Lung (tissue), 14 donors: Measurements from ENCODE around the gene SERF1B. TPM values are rescaled to one million over a fixed set of nuclear protein-coding genes. Genes with fewer than 3 reads are reported as not detected.
A peak's percentile ranks its signal among the peaks of the same experiment; 100 is the strongest.
"Not testable (repeated sequence)": the region's sequence is repeated elsewhere in the genome, so short reads cannot be mapped to it uniquely, and the experiment has no call there.

Experiments
- ATAC-seq: fragments of 200-7000 bp; cut with Tn5 transposase; one replicate; pipeline ENCODE4 v1.9.1; 2020; ENCODE audit warnings: moderate number of reproducible peaks; ENCODE audit not compliant: insufficient read depth, low FRiP score
- DNase-seq, 3 donors: peaks; one replicate each; pipeline ENCODE4 v3.0.0-alpha.2; 2013 to 2017
- H3K27ac ChIP-seq, 2 donors: one replicate each; pipeline ENCODE4 v1.5.1; 2013; ENCODE audit warnings: mild to moderate bottlenecking in 2 of 2, moderate library complexity in 2 of 2, control low read depth in 1 of 2, inconsistent platforms in 1 of 2, low read depth in 1 of 2, low read length in 1 of 2
- H3K27me3 ChIP-seq, 3 donors: one replicate each; pipeline ENCODE4 v1.5.1; 2013; ENCODE audit warnings: low read length in 2 of 3; ENCODE audit not compliant: control insufficient read depth in 3 of 3, insufficient read depth in 3 of 3
- H3K36me3 ChIP-seq, 4 donors: one replicate each; pipeline ENCODE4 v1.5.1; 2013; ENCODE audit warnings: low read length in 4 of 4, mild to moderate bottlenecking in 1 of 4, moderate library complexity in 1 of 4; ENCODE audit not compliant: control insufficient read depth in 4 of 4, insufficient read depth in 4 of 4
- H3K4me1 ChIP-seq, 5 donors: one replicate each; pipeline ENCODE4 v1.5.1; 2013; ENCODE audit warnings: low read length in 5 of 5, mild to moderate bottlenecking in 2 of 5, moderate library complexity in 1 of 5; ENCODE audit not compliant: control insufficient read depth in 5 of 5, insufficient read depth in 5 of 5
- H3K4me3 ChIP-seq: one replicate; pipeline ENCODE4 v1.5.1; 2013; ENCODE audit warnings: mild to moderate bottlenecking, control low read depth, moderate library complexity
- H3K9ac ChIP-seq, 2 donors: one replicate each; pipeline ENCODE4 v1.5.1; 2013; ENCODE audit warnings: low read length in 2 of 2, control low read depth in 1 of 2; ENCODE audit not compliant: insufficient read depth in 1 of 2
- H3K9me3 ChIP-seq, 4 donors: one replicate each; pipeline ENCODE4 v1.5.1; 2013; ENCODE audit warnings: low read length in 3 of 4, mild to moderate bottlenecking in 1 of 4, moderate library complexity in 1 of 4; ENCODE audit not compliant: control insufficient read depth in 4 of 4, insufficient read depth in 3 of 4
- WGBS, 2 donors: extraction: QIAGEN DNeasy Blood & Tissue Kit; methylation state at CpG; one replicate each; pipeline ENCODE4 v1.1.7; 2013; 5-methylcytosine and 5-hydroxymethylcytosine counted together
- long read RNA-seq, 5 donors: transcript quantifications; one replicate each; lab custom pipeline, GENCODE V29; 2026
- polyA plus RNA-seq, 2 donors: library from polyadenylated mRNA; stranded (reverse); fragments of 200-250 nt; gene quantifications; one replicate each; pipeline ENCODE4 v1.2.1, GENCODE V29; 2013
- total RNA-seq, 2 donors: library from RNA; depleted of rRNA in 1 of 2; stranded (reverse); fragments of >200 nt in 1 of 2; gene quantifications; one replicate each; pipeline ENCODE4 v1.2.1, GENCODE V29; 2014 to 2021
- donor health status: Bipolar disorder and iron deficiency.
- donor health status: healthy.
- donor health status: DM: yes; HTN: yes; CAD: no.

The SERF1B gene
- total RNA-seq = 10 to 100 TPM; 16.5 to 45.8 TPM
- 10 to 100 TPM; 30.1 to 34.6 TPM for polyA plus RNA-seq
- long read RNA-seq, donor 1, transcript SERF1B-202 (3 exons, 703 nt) = major isoform, 20 of 52 reads
- long read RNA-seq, donor 1, partial matches to known transcripts = 22 of 52 reads
- long read RNA-seq, donor 1, other reads (novel, unspliced or antisense) = 0 of 52 reads
- long read RNA-seq, donor 2, transcript SERF1B-202 (3 exons, 703 nt) = major isoform, 12 of 15 reads
- long read RNA-seq, donor 2, partial matches to known transcripts = 0 of 15 reads
- long read RNA-seq, donor 2, other reads (novel, unspliced or antisense) = 0 of 15 reads
- long read RNA-seq, donor 3, transcript SERF1B-202 (3 exons, 703 nt) = major isoform, 9 of 21 reads
- long read RNA-seq, donor 3, partial matches to known transcripts = 7 of 21 reads
- long read RNA-seq, donor 3, other reads (novel, unspliced or antisense) = 0 of 21 reads
- long read RNA-seq, donor 4, partial matches to known transcripts = 6 of 12 reads
- long read RNA-seq, donor 4, other reads (novel, unspliced or antisense) = 0 of 12 reads
- long read RNA-seq, donor 5, transcript SERF1B-202 (3 exons, 703 nt) = major isoform, 26 of 44 reads
- long read RNA-seq, donor 5, partial matches to known transcripts = 10 of 44 reads
- long read RNA-seq, donor 5, other reads (novel, unspliced or antisense) = 0 of 44 reads

DNA sequence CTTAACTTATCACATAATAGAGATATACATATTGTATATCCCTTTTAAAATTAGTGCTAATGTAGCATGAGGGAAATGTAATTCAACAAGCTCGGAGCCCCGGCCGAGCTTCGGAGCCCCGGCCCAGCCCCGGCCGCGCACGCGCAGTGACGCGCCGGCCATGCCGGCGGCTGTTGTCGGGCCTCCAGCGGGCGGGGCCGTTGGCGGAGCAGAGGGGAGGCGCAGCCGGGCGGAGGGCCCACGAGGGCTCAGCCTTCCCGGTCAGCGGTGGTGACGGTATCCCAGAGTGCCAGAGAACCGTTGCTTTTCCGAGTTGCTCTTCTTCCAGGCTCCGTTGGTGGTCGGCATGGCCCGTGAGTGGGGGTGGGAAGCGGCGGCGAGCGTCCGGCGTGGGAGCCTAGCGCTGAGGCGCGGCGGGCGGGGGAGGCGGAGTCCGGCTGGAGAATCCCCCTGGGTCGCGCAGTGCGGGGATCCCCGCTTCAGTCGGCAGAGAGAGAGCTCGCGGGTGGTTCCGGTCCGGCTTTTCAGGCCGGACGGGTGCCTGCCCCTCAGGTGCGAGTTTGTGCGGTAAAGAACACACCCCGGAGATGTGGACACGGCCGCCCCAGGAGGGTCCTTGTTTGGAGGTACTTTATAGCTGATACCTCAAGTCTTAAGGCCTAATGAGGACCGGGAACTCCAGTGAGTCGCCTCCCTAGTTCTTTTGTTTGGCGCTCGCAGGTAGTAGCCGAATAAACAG lies at the start of gene SERF1B:
TSS of gene SERF1B (plus strand) at position 146 of the 739 bp plus-strand sequence. CDS start at position 347, 201 bp downstream.
- not testable (repeated sequence) for DNase-seq, H3K27ac ChIP-seq, H3K36me3 ChIP-seq, H3K4me3 ChIP-seq, H3K27me3 ChIP-seq, H3K4me1 ChIP-seq, H3K9me3 ChIP-seq, H3K9ac ChIP-seq
- no CpG with 5 or more reads among the region's 66 CpGs for WGBS, 2 donors
- peak; percentile 95 for ATAC-seq

DNA sequence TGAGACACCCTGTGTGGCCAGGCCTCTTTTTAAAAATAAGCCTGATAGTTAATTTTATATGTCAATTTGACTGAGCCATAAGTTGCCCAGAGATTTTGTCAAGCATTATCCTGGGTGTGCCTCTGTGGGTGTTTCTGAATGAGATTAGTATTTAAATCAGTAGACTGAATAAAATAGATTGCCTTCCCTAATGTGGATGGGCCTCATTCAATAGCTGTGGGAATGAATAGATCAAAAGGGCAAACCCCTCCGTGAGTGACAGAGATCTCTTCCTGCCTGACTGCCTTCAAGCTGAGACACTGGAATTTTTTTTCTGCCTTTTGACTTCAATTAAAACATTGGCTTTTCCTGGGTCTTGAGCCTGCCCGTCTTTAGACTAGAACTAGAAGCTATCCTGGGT lies 33.3 kb upstream of the SERF1B start:
- not testable (repeated sequence) for H3K9ac ChIP-seq, ATAC-seq, H3K9me3 ChIP-seq, H3K4me1 ChIP-seq, H3K4me3 ChIP-seq, DNase-seq, H3K27me3 ChIP-seq, H3K36me3 ChIP-seq, H3K27ac ChIP-seq
- WGBS, 2 donors = no CpG with 5 or more reads among the region's 2 CpGs

DNA sequence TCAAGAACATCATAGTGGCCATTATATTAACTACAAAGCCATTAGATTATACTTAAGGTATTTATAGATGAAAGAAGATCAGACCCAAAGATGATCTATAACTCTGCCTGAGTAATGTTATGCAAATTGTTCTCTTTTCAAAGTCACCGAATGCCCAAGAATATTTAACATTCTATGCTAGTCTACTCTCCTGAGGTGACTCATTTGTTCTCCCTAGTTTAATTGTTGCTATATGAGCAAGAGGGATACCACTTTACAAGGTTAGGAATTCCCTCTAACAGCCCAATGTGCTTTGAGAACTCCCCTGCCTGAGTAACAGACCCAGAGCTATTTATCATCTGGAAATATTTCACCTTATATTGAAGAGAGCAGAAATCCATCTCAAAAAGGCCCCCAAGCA lies 29.5 kb upstream of the SERF1B start:
- not testable (repeated sequence) for H3K4me3 ChIP-seq, ATAC-seq, H3K27ac ChIP-seq, H3K36me3 ChIP-seq, H3K9me3 ChIP-seq, DNase-seq, H3K9ac ChIP-seq, H3K27me3 ChIP-seq, H3K4me1 ChIP-seq
- no CpG with 5 or more reads among the region's 1 CpG for WGBS, 2 donors

DNA sequence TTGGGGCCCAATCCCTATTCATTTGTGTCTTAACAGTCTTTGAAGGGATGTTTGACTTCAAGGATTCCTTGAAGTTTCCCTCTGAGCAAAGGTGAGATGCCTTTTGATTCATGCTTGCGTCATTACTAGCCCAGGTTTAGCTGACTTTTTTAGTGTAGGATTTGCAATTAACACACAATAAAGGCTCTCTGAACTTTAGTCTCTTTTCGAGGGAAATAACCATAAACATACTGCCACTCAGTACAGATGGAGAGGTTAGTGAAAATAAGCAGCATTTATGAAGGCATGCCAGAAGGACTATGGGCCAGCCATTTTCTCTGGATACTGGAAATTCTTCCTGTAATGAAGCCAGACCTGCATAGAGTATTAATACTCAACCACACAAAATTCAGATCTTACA lies 4.4 kb upstream of the SERF1B start:
- no CpG with 5 or more reads among the region's 2 CpGs for WGBS, 2 donors
- not testable (repeated sequence) for DNase-seq, H3K27me3 ChIP-seq, H3K9ac ChIP-seq, H3K36me3 ChIP-seq, H3K4me1 ChIP-seq, H3K27ac ChIP-seq, ATAC-seq, H3K9me3 ChIP-seq, H3K4me3 ChIP-seq

DNA sequence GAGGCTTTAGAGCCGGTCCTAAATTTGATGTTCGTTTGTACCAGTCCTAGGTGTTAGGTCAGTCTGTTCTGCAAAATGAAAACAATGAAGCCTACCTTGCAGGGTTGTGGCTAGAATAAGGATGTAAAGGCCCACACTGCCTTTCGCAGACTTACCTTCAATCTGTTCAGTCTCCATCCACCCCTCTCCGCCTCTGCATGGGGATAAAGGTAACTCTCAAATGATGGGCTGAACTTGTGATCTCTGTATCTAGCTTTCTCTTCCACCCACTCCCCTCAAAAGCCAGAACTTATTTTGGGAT lies 744 bp downstream of the SERF1B start:
- not testable (repeated sequence) for H3K9me3 ChIP-seq, DNase-seq, ATAC-seq, H3K36me3 ChIP-seq, H3K4me3 ChIP-seq, H3K27ac ChIP-seq, H3K27me3 ChIP-seq, H3K4me1 ChIP-seq, H3K9ac ChIP-seq
- WGBS, 2 donors = no CpG with 5 or more reads among the region's 4 CpGs

DNA sequence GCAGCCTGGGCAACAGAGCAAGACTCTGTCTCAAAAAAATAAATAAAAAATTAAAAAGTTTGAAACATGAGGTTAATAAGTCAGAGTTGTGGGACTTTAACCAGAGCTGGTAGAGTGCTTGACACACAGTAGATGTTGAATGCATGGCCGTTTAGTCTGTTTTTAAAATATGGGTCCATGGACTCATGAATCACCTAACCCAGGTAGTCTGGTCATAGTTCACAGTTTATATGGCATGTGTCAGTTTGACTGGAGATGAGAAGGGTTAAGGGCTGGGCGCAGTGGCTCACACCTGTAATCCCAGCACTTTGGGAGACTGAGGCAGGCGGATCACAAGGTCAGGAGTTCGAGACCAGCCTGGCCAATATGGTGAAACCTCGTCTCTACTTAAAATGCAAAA lies 6.2 kb downstream of the SERF1B start:
- not testable (repeated sequence) for H3K9me3 ChIP-seq, H3K27me3 ChIP-seq, H3K4me3 ChIP-seq, H3K36me3 ChIP-seq, DNase-seq, ATAC-seq, H3K9ac ChIP-seq, H3K27ac ChIP-seq, H3K4me1 ChIP-seq
- WGBS, 2 donors = no CpG with 5 or more reads among the region's 5 CpGs

DNA sequence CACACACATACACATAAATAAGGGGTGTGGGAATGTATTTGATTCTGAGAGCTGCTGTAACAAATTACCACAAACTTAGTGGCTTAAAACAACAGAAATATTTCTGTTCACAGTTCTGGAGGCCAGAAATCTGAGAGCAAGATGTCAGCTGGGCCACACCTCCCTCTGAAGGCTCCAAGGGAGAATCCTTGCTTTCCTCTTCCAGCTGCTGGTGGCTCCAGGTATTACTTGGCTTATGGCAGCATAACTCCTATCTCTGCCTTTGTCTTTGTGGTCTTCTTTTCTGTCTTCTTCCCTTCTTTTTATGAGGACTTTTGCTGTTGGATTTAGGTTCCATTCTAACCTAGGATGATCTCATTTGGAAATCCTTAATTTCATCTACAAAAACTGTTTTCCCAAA lies 16.4 kb downstream of the SERF1B start:
- not testable (repeated sequence) for ATAC-seq, H3K36me3 ChIP-seq, H3K27ac ChIP-seq, H3K27me3 ChIP-seq, DNase-seq, H3K4me3 ChIP-seq, H3K4me1 ChIP-seq, H3K9ac ChIP-seq, H3K9me3 ChIP-seq

DNA sequence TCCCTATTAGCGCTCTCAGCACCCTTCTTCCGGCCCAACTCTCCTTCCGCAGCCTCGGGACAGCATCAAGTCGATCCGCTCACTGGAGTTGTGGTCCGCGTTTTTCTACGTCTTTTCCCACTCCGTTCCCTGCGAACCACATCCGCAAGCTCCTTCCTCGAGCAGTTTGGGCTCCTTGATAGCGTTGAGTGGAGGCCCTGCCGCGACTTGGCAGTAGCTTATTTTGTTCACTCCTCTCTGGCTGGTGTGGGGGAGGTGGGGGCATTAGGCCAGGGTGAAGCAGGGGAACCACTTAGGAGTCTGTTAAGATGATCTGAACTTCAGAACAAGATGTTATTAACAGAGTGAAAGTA lies 24.7 kb downstream of the SERF1B start:
- H3K36me3 ChIP-seq, H3K27me3 ChIP-seq, H3K4me1 ChIP-seq, H3K9ac ChIP-seq, DNase-seq, H3K9me3 ChIP-seq, H3K27ac ChIP-seq, H3K4me3 ChIP-seq: not testable (repeated sequence)
- WGBS, 2 donors = no CpG with 5 or more reads among the region's 16 CpGs
- ATAC-seq = peak; percentile 29
